ENCODE data around the gene ACOT7. TPM values are rescaled to one million over a fixed set of nuclear protein-coding genes. Genes with fewer than 3 reads are reported as not detected.

Gene ACOT7
- total RNA-seq, 4 donors from 2014 or later: 15.0 to 38.7 (median 28.6) TPM

DNA sequence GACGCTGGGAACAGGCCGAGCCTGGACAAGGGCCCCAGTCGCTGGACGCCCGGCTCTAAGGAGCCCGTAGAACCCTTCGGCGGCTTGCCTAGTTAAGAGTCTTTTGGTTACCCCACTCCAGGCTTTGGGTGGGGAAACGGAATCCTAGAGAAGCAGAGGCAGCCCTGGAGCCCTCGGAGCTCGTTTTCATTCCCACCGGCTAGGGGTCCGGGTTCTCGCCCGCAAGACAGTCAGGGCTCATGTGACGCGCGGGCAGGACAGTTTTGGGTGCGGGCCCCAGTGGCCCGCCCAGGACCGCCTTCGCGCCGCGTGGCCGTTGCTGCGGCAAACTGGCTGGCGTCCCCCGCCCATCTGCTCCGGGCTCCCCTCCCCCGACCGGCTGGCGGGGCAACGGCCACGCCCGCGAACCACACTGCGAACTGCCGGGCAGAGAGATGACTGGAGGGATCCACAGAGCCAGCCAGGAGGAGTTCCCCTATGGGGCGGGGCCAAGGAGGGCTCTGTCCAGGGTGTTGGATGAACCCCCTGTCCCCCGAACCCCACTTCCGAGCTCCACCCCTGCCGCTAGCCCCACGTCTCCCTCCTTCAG is 27.0 kb upstream of the ACOT7 start:
- Histone ChIP-seq H3K4me1 (peaks cover 46 to 57% (median 52%) of the 10 kb centered on the region in 4 donors), H3K36me3 (no peaks in the 10 kb centered on the region), H3K27ac (replicated peaks in 1 of 4) (no peak overlapping the region), H3K27me3 (peaks cover 7 to 100% (median 66%) of the 10 kb centered on the region in 4 donors), H3K4me3 (peak overlapping the region in 3 of 4 donors; percentile 50 to 58 (median 50)), H3K9me3 (no peaks in the 10 kb centered on the region)
- DNase-seq (ENCODE audit: extremely low spot score): no peak
- intact Hi-C loops (cut with DNase I): no loop called here
- 16% methylated on average over 25 of the region's 44 CpGs for WGBS
- TF ChIP-seq EP300 (IDR thresholded peaks at IDR 0.05) (no peak), POLR2A (IDR thresholded peaks at IDR 0.05; ENCODE audit: low read depth) (no peak), POLR2AphosphoS5 (IDR thresholded peaks at IDR 0.05) (no peak)
- TF ChIP-seq, protein P1, sequence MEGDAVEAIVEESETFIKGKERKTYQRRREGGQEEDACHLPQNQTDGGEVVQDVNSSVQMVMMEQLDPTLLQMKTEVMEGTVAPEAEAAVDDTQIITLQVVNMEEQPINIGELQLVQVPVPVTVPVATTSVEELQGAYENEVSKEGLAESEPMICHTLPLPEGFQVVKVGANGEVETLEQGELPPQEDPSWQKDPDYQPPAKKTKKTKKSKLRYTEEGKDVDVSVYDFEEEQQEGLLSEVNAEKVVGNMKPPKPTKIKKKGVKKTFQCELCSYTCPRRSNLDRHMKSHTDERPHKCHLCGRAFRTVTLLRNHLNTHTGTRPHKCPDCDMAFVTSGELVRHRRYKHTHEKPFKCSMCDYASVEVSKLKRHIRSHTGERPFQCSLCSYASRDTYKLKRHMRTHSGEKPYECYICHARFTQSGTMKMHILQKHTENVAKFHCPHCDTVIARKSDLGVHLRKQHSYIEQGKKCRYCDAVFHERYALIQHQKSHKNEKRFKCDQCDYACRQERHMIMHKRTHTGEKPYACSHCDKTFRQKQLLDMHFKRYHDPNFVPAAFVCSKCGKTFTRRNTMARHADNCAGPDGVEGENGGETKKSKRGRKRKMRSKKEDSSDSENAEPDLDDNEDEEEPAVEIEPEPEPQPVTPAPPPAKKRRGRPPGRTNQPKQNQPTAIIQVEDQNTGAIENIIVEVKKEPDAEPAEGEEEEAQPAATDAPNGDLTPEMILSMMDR (IDR thresholded peaks at IDR 0.05): no peak

DNA sequence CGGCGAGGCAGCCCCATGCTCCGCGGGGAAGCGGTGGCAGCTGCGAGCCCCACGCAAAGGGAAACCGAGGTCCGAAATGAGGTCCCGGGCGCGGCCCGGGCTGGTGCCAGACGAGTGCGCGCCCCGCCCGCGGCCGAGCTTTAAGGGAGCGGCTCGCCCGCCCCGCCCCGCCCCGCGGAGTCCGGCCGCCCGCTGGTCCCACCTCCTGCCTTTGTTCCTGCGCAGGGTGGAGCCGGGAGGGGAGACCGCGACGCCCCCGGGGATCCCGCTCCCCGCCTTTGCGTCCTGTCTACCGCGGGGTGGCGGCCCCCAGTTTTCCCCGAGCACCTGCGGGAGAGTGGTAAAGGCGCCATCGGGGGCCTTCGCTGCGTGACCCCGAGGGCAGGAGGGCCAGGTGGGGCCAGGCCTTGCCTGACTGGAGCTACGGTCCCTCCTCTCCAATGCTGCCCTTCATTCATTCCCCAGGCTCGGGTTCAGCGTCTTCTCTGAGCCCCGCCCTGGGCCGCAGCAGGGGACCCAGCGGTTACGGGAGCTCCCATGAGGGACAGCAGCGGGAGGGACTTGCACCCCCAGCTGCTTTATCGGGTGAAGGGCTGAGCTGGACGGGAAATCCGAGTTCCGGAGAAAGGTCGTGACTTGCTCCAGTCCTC is 26.4 kb upstream of the ACOT7 start, which contains the start of gene HES2:
HES2 (minus strand) TSS at position 116 of the 650 bp plus-strand sequence; CDS start at position 17, 99 bp downstream.
- WGBS: 0% methylated on average over 9 of the region's 62 CpGs
- no peak for TF ChIP-seq POLR2A (IDR thresholded peaks at IDR 0.05; ENCODE audit: low read depth)
- TF ChIP-seq EP300 (IDR thresholded peaks at IDR 0.05): no peak
- TF ChIP-seq, protein P1 (IDR thresholded peaks at IDR 0.05): no peak
- no peak for TF ChIP-seq POLR2AphosphoS5 (IDR thresholded peaks at IDR 0.05)
- Histone ChIP-seq H3K4me3 (peak within 1 kb of the TSS; percentile 43 to 58 (median 50)), H3K4me1 (peaks cover 42 to 51% (median 47%) of the 10 kb centered on the region in 4 donors), H3K9me3 (no peaks in the 10 kb centered on the region), H3K27me3 (peaks cover 7 to 100% (median 64%) of the 10 kb centered on the region in 4 donors), H3K27ac (replicated peaks in 1 of 4) (no peak within 1 kb of the TSS), H3K36me3 (no peaks in the 10 kb centered on the region)
- intact Hi-C loops (cut with DNase I): no loop called here
- no peak for DNase-seq (ENCODE audit: extremely low spot score)

DNA sequence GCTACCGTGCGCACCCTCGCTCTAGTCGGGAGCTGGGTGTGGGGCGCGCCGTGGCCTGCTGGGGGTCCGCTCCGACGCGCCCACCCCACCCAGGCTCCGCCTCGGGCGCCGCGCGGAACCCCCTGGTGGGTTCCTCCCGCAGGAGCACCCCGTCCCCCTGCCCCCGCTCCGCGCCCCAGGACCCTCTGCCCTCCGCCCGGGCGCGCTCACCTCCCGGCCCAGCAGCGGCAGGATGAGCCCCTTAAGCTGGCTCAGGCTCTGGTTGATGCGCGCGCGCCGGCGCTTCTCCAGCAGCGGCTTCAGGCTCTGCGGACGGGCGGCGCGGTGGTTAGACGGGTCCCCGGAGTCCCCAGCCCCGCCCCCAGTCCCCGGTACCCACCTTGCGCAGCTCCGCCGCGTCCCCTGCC is 25.8 kb upstream of the ACOT7 start:
- DNase-seq (ENCODE audit: extremely low spot score): no peak
- Histone ChIP-seq H3K27ac (replicated peaks in 1 of 4) (no peak overlapping the region), H3K36me3 (no peaks in the 10 kb centered on the region), H3K4me1 (peaks cover 39 to 46% (median 43%) of the 10 kb centered on the region in 4 donors), H3K9me3 (no peaks in the 10 kb centered on the region), H3K27me3 (peaks cover 7 to 100% (median 61%) of the 10 kb centered on the region in 4 donors), H3K4me3 (peak overlapping the region; percentile 43 to 58 (median 50))
- no peak for TF ChIP-seq EP300 (IDR thresholded peaks at IDR 0.05)
- no peak for TF ChIP-seq POLR2AphosphoS5 (IDR thresholded peaks at IDR 0.05)
- TF ChIP-seq POLR2A (IDR thresholded peaks at IDR 0.05; ENCODE audit: low read depth): no peak
- TF ChIP-seq, protein P1 (IDR thresholded peaks at IDR 0.05): no peak
- no CpG with 5 or more reads among the region's 48 CpGs for WGBS
- intact Hi-C loops (cut with DNase I): no loop called here

DNA sequence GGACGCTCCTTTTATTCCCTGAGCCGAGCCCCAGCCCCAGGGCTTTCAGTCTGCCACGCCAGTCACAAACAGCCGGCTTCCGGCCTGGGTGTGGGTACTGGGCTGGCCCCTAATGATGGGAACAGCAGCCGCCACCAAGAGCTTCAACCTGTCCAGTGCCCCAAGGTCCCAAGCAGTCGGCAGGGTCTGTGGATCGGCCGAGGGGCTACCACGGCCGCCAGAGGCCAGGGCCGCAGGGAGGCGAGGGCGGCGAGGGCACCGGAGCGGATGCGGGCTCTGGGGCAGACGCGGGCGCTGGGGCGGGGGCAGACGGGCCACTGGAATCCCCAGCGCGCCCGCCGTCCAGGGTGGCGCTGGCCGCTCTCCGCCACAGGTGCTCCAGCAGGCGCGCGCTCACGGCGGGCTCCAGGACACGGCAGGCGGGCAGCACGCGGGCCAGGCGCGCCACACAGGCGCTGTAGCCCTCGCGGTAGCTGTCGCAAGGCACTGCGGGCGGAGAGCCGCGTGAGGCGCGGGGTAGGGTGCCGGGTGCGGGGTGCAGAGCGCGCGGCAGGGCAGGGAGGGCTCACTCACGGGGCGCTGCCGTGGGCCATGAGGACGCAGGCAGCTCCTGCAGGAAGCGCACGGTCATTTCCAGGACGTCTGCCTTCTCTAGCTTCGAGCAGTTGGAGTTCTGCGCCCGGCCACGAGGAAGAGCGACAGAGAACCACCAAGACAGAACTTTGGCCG is 25.3 kb upstream of the ACOT7 start:
- Histone ChIP-seq H3K4me3 (peak overlapping the region; percentile 43 to 58 (median 50)), H3K27ac (replicated peaks in 1 of 4) (no peak overlapping the region), H3K27me3 (peaks cover 7 to 100% (median 58%) of the 10 kb centered on the region in 4 donors), H3K36me3 (no peaks in the 10 kb centered on the region), H3K4me1 (peaks cover 34 to 40% (median 38%) of the 10 kb centered on the region in 4 donors), H3K9me3 (no peaks in the 10 kb centered on the region)
- TF ChIP-seq POLR2AphosphoS5 (IDR thresholded peaks at IDR 0.05) (no peak), EP300 (IDR thresholded peaks at IDR 0.05) (no peak), POLR2A (IDR thresholded peaks at IDR 0.05; ENCODE audit: low read depth) (no peak)
- TF ChIP-seq, protein P1 (IDR thresholded peaks at IDR 0.05): no peak
- intact Hi-C loops (cut with DNase I): no loop called here
- WGBS: no CpG with 5 or more reads among the region's 69 CpGs
- no peak for DNase-seq (ENCODE audit: extremely low spot score)

Data from esophagus muscularis mucosa (tissue), 4 donors.